Measurements from ENCODE around the gene CYFIP1. TPM values are rescaled to one million over a fixed set of nuclear protein-coding genes. Genes with fewer than 3 reads are reported as not detected.

The CYFIP1 gene
- total RNA-seq, 1 donor from 2014 or later: 116 TPM

- no peak overlapping the region for H3K4me3 Mint-ChIP-seq (ENCODE audit: unreplicated experiment)
- no peak overlapping the region for H3K27ac Mint-ChIP-seq (ENCODE audit: unreplicated experiment)
- H3K27me3 Mint-ChIP-seq (ENCODE audit: low read depth, unreplicated experiment): no peaks in the 10 kb centered on the region
- TF ChIP-seq CTCF (IDR thresholded peaks at IDR 0.05; ENCODE audit: insufficient read depth, low read depth, low read length): no peak
- no peak for TF ChIP-seq EZH2 (IDR thresholded peaks at IDR 0.05; ENCODE audit: insufficient read depth, low read length)
- no peak overlapping the region for H3K4me3 ChIP-seq (ENCODE audit: insufficient read depth, low read depth, low read length)
- peaks cover 25% of the 10 kb centered on the region for H3K36me3 ChIP-seq (ENCODE audit: insufficient read depth, low read length)
- H3K4me1 ChIP-seq (ENCODE audit: insufficient read depth, low read length): peaks cover 5% of the 10 kb centered on the region
- DNase-seq (ENCODE audit: low read depth) (no peak), FAIRE-seq (no peak)
- peaks cover 19% of the 10 kb centered on the region for H3K79me2 ChIP-seq (ENCODE audit: insufficient read depth, low read length)
- H3K27ac ChIP-seq (ENCODE audit: low read depth, low read length): no peak overlapping the region
- peaks cover 10% of the 10 kb centered on the region for H3K4me1 Mint-ChIP-seq (ENCODE audit: low read depth, unreplicated experiment)
- no peak overlapping the region for H3K4me2 ChIP-seq (ENCODE audit: low read length)
- H4K20me1 ChIP-seq (ENCODE audit: insufficient read depth, low read length): peaks cover 27% of the 10 kb centered on the region
- H3K9me3 ChIP-seq (ENCODE audit: insufficient read depth, low read depth, low read length): no peaks in the 10 kb centered on the region
- no peaks in the 10 kb centered on the region for H3K27me3 ChIP-seq (ENCODE audit: insufficient read depth, low read length)
- H3K36me3 Mint-ChIP-seq (ENCODE audit: low read depth, unreplicated experiment): peaks cover 17% of the 10 kb centered on the region
- H3K9ac ChIP-seq (ENCODE audit: low read length): no peak overlapping the region
- no peak overlapping the region for H2AFZ ChIP-seq (ENCODE audit: low read depth, low read length)
- no peaks in the 10 kb centered on the region for H3K9me3 Mint-ChIP-seq (ENCODE audit: unreplicated experiment)
Observed at GRCh38 chr15:22861161-22861560, 119.0 kb downstream of the CYFIP1 start.

GRCh38 chr15:22856659-22857058 is 123.5 kb downstream of the CYFIP1 start:
- H2AFZ ChIP-seq (ENCODE audit: low read depth, low read length): no peak overlapping the region
- H3K9ac ChIP-seq (ENCODE audit: low read length): no peak overlapping the region
- no peak overlapping the region for H3K27ac Mint-ChIP-seq (ENCODE audit: unreplicated experiment)
- DNase-seq (ENCODE audit: low read depth) (no peak), FAIRE-seq (no peak)
- H3K27ac ChIP-seq (ENCODE audit: low read depth, low read length): no peak overlapping the region
- H3K4me3 Mint-ChIP-seq (ENCODE audit: unreplicated experiment): no peak overlapping the region
- no peaks in the 10 kb centered on the region for H3K27me3 ChIP-seq (ENCODE audit: insufficient read depth, low read length)
- H3K36me3 Mint-ChIP-seq (ENCODE audit: low read depth, unreplicated experiment): peaks cover 12% of the 10 kb centered on the region
- H3K4me3 ChIP-seq (ENCODE audit: insufficient read depth, low read depth, low read length): no peak overlapping the region
- H3K36me3 ChIP-seq (ENCODE audit: insufficient read depth, low read length): peaks cover 40% of the 10 kb centered on the region
- H3K4me1 Mint-ChIP-seq (ENCODE audit: low read depth, unreplicated experiment): peaks cover 5% of the 10 kb centered on the region
- peaks cover 8% of the 10 kb centered on the region for H4K20me1 ChIP-seq (ENCODE audit: insufficient read depth, low read length)
- no peaks in the 10 kb centered on the region for H3K27me3 Mint-ChIP-seq (ENCODE audit: low read depth, unreplicated experiment)
- no peaks in the 10 kb centered on the region for H3K9me3 Mint-ChIP-seq (ENCODE audit: unreplicated experiment)
- peaks cover 18% of the 10 kb centered on the region for H3K79me2 ChIP-seq (ENCODE audit: insufficient read depth, low read length)
- no peak overlapping the region for H3K4me2 ChIP-seq (ENCODE audit: low read length)
- TF ChIP-seq EZH2 (IDR thresholded peaks at IDR 0.05; ENCODE audit: insufficient read depth, low read length) (no peak), CTCF (IDR thresholded peaks at IDR 0.05; ENCODE audit: insufficient read depth, low read depth, low read length) (no peak)
- H3K9me3 ChIP-seq (ENCODE audit: insufficient read depth, low read depth, low read length): no peaks in the 10 kb centered on the region
- no peaks in the 10 kb centered on the region for H3K4me1 ChIP-seq (ENCODE audit: insufficient read depth, low read length)

DNA sequence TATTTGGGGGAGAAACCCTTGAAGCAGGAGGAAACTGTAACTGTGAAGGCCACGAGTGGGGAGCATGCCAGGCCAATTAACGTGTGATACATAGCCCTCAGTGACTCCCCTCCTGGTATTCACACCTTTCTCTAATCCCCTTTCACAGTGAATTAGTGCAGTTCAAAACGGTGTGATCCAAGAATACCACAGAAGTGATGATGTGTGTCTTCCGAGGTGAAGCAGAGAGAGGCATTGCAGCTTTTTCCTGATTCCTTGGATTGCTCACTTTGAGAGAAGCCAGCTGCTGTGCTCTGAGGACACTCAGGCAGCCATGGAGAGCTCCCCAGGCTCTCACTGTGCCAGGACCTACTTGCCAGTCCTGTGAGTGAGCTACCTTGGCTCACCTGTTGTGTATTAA is 124.4 kb downstream of the CYFIP1 start:
- H3K9me3 Mint-ChIP-seq (ENCODE audit: unreplicated experiment): no peaks in the 10 kb centered on the region
- no peak for TF ChIP-seq CTCF (IDR thresholded peaks at IDR 0.05; ENCODE audit: insufficient read depth, low read depth, low read length)
- no peak for TF ChIP-seq EZH2 (IDR thresholded peaks at IDR 0.05; ENCODE audit: insufficient read depth, low read length)
- H3K27ac Mint-ChIP-seq (ENCODE audit: unreplicated experiment): no peak overlapping the region
- H3K27me3 Mint-ChIP-seq (ENCODE audit: low read depth, unreplicated experiment): no peaks in the 10 kb centered on the region
- Histone ChIP-seq H3K4me1 (ENCODE audit: insufficient read depth, low read length) (no peaks in the 10 kb centered on the region), H3K27me3 (ENCODE audit: insufficient read depth, low read length) (no peaks in the 10 kb centered on the region), H3K79me2 (ENCODE audit: insufficient read depth, low read length) (peaks cover 26% of the 10 kb centered on the region), H3K36me3 (ENCODE audit: insufficient read depth, low read length) (peaks cover 36% of the 10 kb centered on the region), H4K20me1 (ENCODE audit: insufficient read depth, low read length) (peaks cover 14% of the 10 kb centered on the region), H3K4me3 (ENCODE audit: insufficient read depth, low read depth, low read length) (no peak overlapping the region), H3K27ac (ENCODE audit: low read depth, low read length) (no peak overlapping the region), H3K4me2 (ENCODE audit: low read length) (no peak overlapping the region), H3K9me3 (ENCODE audit: insufficient read depth, low read depth, low read length) (no peaks in the 10 kb centered on the region), H3K9ac (ENCODE audit: low read length) (no peak overlapping the region), H2AFZ (ENCODE audit: low read depth, low read length) (no peak overlapping the region)
- H3K4me3 Mint-ChIP-seq (ENCODE audit: unreplicated experiment): no peak overlapping the region
- DNase-seq (ENCODE audit: low read depth) (no peak), FAIRE-seq (no peak)
- peaks cover 8% of the 10 kb centered on the region for H3K4me1 Mint-ChIP-seq (ENCODE audit: low read depth, unreplicated experiment)
- peaks cover 14% of the 10 kb centered on the region for H3K36me3 Mint-ChIP-seq (ENCODE audit: low read depth, unreplicated experiment)

Measured in astrocyte (in vitro differentiated cells and primary cell).